ENCODE measurements around the gene CD248.
A peak's percentile ranks its signal among the peaks of the same experiment; 100 is the strongest.
"Not testable (repeated sequence)": the region's sequence is repeated elsewhere in the genome, so short reads cannot be mapped to it uniquely, and the experiment has no call there.

Gene CD248

DNA sequence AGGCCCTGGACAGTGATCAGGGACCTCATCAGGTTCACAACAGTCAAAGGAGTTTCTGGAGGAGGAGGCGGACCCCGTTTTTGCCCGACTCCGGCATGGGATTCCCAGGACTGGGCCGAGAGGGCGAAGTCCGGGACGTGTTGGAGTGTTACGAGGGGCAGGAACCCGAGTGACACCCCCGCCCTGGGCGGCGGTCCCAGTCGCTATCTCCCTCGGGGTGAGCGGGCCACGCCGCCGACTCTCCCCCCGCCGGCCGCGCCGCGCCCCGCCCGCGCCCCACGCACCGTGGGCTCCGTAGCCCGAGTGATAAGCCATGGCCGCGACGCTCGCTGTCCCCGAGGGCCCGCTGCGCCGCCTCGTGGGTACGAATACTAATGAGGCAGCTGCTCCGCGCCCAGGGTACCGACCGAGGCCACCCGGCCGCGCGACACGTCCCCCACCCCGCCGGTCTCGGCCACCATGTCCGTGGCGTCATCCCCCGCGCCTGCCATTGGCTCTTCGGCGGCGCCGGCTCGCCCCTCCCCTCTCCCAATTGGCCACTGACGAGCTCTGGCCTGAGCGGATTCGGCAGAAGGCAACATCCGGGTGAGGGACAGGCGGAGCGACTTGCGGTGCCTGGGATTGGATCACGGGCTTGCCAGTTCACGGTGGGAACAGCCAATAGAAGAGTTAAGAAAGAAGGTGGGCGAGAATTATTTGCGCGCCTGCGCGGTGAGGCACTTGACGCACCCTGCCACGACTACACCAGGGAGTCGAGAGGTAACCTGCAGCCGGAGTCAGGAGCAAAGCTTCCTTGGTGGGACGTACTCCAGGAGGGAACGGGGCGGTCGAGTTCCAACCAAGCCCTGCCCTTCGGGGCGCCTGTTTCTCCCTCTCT is 27.9 kb downstream of the CD248 start, which contains the start of gene YIF1A:
TSS of gene YIF1A (minus strand) at position 473 of the 877 bp plus-strand sequence. CDS start at position 315, 158 bp downstream.
- peak; percentile 97 to 99 for DNase-seq

DNA sequence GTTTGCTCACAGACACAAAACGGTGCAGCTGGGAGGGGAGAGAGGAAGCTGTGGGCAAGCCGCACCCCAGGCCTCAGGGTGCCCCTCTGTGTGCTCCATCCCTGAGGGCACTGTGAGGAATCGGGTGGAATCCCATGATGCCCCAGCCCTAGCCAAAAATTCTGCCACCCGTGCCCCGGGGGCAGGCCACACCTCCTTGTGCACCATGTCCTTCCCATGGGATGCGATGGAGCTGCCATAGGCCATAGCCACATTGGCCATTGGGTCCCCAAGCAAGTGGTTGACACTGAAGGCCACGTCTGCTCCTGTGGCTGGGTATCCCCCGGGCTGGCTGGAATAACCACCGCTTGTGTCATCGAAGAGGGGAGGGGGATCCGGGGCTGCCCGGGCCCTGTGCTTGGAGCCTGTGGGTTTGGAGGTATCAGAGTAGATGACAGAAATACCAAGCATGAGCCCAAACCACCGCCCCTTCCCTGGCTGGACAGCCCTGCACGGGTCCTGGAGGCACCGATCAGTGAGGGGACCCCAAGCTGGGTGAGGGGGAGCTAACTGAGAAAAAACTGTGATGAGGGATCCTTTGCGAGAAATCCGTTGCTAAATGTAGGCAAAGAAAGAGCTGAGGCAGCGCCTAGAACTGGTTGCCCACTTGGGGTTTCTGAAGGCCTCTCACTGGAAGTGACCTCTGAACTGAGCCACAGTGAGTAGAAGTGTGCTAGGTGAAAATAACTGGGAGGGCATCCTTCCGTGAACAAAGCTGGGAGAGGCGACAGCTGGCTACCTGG is 28.8 kb downstream of the CD248 start:
- DNase-seq: no peak

DNA sequence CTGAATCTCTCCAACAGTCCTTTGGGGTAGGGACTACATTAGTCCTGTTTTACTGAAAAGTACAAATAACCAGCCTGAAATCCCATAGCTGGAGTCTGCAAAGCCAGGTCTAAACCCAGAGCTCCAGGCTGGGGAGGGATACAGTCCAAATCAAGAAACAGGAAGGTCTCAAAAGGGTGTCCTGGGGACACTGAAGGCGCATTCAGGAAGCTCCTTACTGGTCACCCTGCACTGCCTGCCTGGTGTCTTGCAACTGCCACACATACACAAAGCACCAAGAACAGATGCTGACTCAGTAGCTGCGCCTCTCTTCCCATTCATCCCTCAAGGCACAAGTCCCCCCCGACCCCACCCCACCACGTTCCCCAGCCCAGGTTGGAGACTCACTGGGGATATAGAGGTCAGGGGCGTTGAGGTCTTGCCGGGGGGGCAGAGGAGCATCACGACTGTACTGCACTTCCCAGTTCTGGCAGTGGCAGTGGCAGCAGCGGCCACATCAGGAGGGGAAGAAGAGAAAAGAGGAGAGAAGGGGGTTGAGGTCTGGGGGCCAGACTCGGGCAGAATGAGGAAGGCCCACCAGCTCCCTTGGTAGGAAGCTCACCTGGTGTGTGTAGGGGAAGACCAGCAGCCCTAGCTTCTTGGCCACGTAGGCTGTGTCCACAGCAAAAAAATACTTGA is 29.5 kb downstream of the CD248 start:
- DNase-seq: no peak

DNA sequence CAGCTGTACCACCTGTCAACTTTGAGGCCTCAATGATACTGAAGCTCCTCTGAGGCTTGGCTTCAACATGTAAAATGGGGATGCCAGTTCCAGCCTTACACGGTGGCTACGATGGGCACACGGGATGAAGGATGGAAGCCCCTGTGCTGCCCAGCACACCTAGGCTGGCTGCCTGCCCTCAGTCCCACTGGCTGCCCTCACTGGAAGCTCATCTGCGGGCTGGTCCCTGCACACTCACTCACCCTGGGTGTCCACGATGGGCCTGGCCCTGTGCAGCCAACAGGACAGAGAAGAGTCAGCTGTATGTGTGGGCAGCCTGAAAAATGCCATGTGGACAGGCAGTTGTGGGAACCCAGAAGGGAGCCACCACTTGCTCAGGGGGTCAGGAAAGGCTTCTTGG is 30.1 kb downstream of the CD248 start:
- DNase-seq: no peak

DNA sequence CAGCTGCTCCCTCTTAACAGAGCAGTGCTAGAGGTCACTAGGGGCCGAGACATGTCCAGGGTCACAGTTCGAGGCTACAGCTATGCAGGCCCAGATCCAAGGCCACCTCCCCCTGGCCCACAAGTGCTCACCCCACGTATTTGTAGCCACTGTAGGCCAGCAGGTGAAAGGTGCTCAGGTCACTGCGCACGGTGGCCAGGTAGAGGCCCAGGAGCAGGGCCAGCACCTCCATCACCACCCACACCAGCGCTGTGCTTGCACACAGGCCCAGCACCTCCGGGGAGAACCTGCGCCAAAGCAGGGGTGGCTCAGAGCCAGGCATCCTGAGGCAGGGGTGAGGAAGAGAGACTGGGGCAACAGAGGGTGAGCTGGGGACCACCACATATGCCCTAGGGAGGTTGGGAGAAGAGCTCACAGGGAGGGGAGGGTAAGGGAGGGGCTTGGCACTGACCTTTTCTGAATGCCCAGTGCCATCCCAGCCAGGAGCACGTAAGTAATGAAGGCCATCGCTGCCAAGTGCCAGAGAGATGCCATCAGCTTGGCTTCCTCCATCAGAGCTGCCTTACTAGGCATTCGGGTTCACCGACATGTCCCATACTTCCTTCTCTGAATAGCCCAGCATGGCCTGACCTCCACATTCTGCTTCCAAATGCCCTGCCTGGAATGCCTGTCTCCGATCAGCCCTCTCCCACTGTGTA is 31.4 kb downstream of the CD248 start:
- no peak for DNase-seq

DNA sequence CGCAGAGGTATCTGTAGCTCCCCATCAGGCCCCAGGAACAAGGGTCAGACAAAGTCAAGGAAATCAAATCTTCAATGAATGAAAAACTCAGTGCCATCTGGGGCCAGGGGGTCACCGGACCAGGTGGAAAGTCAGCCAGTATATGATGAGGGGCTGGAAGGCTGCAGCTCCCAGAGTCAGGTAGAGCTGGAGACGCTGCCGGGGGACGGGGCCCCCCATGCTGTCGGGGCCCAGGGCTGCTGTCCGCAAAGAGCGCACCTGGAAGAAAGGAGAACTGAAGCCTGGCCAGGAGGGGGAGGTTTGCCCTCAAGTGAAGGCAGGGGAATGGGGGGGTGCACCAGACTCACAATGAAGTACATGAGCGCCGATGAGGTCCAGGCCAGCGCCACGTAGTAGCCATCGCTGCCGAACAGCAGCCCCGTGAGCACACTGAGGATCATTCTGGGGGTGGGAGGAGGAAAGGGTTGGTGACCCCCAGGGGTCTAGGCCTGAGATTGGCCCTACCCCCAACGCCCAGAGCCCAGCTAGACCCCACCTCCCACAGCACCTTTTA is 32.2 kb downstream of the CD248 start:
- DNase-seq: no peak

DNA sequence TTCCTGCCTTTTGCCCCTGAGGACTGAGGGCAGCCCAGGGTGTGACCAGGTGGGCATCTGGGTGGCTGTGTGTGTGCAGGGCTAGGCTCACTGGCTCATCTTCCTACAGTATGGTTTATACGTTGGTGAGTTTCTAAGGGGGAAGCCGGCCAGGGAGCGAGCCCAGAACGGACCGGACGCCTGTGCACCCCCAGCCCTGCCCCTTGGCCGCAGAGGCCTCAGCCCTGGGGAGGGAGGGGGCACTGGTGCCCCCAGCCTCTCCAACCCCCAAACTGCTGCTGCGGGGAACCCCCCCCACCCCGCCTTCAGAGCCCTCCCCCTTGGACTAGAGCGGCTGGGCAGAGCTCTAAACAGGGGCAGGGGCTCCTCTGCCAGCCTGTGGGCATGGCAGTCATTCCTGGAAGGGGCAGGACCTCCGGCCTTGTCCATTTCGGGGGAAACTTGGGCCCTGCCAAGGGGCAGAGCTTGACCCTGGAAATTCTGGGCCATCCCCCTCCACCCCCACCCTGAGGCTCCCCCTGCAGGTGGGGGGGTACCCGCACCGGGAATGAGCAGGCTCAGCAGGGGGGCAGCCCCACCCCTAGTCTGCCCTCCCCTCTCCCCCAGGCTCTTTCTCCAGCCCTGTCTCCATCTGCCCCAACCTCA is 33.3 kb downstream of the CD248 start:
- DNase-seq: no peak

DNA sequence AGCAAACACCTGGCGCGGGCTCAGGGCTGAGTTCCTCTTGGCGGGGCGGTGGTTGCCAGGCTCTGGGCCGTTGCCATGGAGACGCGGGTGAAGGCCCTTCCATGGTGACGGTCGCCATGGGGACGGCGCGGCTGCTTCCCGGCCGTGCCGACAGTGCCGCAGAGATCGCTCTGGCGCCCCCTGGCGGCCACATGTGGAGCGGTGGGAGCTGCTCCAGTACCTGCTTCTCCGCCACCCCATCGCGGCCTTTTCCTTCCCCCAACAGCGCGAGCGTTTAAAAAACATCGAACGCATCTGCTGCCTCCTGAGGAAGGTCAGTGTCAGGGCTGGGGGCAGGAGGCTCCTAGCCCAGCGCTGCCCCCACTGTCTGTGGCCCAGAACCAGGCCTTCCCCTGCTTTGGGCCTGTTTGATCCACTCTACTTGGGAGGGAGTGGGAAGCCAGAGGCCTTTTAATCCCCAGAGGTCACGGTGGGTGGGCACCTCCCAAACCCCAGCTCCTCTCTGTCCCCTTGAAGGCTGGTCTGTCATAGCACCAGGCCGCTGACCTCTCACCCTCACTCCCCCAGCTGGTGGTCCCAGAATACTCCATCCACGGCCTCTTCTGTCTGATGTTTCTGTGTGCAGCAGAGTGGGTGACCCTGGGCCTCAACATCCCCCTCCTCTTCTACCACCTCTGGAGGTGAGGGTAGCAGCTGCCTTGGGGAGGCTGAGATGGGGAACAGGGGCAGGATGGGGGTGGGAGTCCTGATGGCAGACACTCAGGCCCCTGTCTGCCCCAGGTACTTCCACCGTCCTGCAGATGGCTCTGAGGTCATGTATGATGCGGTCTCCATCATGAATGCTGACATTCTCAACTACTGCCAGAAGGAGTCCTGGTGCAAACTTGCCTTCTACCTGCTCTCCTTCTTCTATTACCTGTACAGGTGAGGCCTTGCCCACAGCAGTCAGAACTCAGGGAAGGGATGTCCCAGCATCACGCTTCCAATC is 34.1 kb downstream of the CD248 start:
- DNase-seq: peak; percentile 97 to 99

DNA sequence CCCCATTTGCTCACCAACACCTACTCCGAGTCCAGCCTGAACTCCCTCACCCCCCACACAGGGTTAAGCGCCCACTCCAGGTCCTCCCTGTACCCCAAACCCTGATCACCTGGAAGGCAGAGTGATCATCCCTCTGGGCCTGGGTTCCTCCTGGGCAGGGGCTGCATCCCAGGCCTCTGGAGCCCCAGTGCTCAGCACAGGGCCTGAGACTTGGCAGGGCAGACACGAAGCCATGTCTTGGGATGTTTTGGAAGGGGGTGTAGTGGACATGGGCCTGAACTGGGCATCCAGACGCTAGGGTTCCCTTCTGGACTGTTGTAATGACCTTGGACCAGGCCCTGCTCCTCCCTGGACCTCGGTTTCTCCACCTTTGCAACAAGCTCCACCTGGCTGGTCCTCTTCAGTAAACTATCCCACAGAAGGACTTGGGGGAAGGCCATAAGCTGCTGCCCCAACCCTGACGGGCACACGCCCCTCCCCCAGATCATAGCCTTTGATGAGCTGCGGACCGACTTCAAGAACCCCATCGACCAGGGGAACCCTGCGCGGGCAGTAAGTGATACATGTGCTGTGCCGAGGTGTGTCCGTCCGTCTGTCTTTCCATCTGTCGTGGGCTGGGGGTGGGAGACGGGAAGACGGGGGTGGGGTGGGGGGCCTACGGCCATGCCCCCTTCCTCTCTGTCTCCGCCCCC is 34.9 kb downstream of the CD248 start:
- DNase-seq: no peak

DNA sequence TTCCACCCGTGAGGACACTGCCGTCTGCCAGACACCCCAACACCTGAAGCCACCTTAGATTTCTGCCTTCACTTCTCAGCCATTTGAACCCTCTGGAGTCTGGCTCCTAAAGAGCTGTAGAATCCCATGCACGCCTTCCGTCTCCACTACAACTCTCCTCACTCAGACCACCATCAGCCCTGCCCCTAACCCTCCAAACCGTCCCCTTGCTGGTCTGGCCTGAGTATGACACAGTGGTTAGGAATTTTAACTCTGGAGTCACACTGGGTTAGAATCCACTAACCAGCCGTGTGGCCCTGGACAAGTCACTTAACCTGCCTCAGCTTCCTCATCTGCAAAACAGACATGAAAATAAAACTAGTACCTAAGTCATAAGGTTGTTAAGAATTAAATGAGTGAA is 35.8 kb downstream of the CD248 start:
- no peak for DNase-seq

DNA sequence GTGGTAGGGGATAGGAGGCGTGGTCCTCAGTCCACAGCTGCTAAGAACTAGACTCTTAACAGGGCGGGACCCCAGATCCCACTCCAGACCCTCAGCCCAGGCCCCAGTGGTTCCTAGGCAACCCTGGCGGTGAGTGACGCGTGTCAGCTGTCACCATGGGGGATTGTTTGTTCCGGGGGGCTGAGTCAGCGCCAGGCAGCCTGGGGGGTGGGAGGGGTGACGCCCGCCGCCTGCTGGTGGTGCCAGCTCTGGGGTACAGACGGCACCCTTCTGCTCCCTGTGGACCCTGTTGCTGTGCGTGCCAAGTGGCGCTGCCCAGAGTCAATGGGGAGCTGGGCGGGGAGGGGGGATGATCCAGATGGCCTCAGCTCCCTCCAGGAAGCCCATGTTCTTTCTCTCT is 36.4 kb downstream of the CD248 start:
- no peak for DNase-seq

DNA sequence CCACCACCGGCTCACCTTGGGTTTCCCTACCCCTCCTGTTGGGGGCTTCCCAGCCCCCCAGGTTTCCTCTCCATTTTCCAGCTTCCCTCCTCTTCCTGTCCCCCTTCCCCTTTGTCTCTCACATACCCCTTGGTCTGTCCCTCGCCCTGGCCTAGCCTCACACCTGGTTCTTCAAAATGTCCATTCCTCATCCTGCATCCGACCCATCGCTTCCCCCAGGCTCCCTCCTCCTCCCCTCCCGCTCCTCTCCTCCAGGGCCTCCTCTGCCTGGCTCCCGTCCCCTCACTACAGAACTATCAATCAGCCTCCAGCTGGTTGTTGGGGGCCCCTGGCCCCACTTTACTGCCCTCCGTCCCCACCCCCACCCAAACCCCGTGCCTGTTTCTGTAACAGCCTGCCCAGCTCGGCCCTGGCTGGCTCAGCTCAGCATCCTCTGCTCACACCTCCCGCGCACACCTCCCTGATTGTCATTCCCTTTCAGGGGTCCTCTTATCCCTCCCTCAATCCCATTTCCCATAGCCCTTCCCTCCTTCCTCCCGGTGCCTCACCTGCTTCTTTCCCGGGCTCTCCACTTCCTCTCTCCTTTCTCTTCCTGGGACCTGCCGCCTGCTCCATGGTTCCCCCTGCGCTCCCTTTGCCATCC is 37.6 kb downstream of the CD248 start:
- no peak for DNase-seq

DNA sequence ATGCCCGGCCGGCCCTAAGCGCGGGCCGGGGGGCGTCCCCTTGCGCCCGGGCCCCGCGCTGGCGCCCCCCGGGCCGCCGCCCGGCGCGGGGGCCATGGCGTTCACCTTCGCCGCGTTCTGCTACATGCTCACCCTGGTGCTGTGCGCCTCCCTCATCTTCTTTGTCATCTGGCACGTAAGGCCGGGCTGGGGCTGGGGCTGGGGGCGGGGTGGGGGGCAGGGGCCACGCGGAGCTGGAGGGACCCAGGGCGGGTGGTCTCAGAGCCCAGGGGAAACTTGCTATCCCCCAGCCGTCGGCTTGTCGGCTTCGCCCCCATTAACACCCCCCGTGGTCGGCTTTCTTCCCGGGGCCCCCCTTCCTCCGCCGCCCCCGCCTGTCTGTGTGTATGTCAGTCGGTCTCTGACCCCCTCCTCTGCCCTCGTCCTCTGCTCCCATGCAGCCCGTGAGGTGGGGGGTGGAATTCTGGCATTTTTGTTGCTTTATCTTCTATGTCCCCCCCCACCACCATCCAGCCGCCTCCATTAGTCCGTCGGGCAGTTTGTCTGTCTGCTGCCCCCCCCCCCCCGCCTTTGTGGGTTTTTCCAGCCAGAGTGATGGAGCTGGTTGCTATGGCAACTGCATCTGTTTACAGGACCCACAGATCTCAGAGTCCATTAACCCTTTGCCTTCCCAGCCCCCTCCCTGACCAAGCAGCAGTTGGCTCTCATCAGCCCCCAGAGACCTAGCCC is 38.3 kb downstream of the CD248 start:
- DNase-seq: peak in 1 of 2 donors; percentile 28

DNA sequence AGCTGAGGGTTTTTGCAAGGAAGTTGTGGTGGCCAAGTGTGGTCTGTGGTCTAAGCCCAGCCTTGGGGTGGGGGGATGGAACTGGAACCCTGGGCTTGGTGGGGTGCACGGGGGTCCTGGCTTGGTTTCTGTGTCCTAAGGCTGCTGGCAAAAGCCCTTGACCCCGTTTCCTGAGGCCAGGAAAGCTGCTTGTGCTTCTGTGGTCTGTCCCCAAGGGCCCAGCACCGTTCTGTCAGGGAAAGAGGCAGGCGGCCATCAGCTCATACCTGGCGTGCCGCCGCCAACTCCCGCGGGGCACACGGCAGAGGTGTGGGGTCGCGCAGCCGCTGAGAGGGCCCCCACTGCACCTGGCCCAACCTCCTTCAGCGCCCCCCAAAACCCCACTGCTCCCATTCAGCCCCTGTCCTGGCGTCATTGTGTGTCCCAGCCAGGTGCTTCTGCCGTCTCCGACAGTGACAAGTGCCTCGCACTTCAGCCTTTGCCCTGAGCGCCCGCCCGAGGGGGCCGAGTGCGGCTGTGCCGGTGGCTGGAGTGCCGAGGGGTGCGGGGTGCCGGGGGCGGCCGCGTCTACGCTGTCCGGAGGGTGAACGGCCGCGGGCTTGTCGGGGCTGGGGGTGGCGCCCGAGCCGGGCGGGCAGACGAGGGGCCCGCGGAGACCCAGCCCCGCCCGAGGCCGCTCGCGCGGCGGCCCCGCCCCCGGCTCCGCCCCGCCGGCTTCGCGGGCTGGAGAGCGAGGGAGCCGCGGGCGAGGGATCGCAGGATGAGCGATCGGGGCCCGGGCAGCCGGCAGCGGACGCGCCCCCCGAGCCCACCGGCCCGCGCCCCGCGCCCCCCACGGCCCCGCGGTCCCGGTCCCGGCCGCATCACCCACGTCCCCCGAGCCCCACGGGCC is 39.1 kb downstream of the CD248 start, which contains the start of gene CNIH2:
TSS of gene CNIH2 (plus strand) at position 705 of the 892 bp plus-strand sequence. CDS start 282 bp downstream, outside the sequence.
- DNase-seq: peak in 1 of 2 donors; percentile 43

DNA sequence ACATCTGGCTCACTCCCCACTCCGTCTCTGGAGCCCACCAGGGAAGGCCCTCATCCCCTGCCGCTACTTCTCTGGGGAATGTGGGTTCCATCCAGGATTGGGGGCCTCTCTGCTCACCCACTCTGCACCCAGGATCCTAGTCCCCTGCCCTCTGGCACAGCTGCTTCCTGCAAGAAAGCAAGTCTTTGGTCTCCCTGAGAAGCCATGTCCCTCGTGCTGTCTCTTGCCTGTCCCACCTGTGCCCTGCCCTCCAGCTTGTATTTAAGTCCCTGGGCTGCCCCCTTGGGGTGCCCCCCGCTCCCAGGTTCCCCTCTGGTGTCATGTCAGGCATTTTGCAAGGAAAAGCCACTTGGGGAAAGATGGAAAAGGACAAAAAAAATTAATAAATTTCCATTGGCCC is 39.8 kb downstream of the CD248 start:
- not testable (repeated sequence) for DNase-seq

DNA sequence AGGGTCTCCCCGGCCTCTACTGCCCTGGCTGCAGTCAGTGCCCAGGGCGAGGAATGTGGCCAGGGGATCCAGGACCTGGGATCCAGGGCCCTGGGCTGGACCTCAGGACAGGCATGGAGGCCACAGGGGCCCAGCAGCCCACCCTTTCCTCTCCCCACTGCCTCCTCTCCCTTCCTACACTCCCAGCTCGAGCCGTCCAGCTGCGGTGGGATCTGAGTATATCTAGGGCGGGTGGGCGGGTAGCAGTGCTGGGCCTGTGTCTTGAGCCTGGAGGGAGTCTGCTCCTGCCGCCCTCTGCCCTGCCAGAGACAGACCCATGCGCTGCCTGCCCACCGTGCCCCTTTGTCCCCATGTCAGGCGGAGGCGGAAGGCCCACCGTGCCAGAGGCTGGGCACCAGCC is 40.2 kb downstream of the CD248 start:
- DNase-seq: not testable (repeated sequence)

DNA sequence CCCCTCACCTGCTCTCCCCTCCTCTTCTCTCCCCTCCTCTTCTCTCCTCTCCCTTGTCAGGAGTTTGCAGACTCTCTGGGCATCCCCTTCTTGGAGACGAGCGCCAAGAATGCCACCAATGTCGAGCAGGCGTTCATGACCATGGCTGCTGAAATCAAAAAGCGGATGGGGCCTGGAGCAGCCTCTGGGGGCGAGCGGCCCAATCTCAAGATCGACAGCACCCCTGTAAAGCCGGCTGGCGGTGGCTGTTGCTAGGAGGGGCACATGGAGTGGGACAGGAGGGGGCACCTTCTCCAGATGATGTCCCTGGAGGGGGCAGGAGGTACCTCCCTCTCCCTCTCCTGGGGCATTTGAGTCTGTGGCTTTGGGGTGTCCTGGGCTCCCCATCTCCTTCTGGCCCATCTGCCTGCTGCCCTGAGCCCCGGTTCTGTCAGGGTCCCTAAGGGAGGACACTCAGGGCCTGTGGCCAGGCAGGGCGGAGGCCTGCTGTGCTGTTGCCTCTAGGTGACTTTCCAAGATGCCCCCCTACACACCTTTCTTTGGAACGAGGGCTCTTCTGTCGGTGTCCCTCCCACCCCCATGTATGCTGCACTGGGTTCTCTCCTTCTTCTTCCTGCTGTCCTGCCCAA is 40.7 kb downstream of the CD248 start:
- DNase-seq: no peak
